Panc1 (cell line): ENCODE data around the gene MPIG6B.

ENCODE experiments used
- POLR2AphosphoS5 ChIP-seq: IDR thresholded peaks from 2 replicates; pipeline ENCODE4 v1.6.1; 2012; ENCODE audit warnings: mild to moderate bottlenecking, low read depth, low read length, moderate library complexity
- REST ChIP-seq, 2 experiments: IDR thresholded peaks; 2 replicates each; pipeline ENCODE4 v1.6.1; 2011 to 2012; ENCODE audit warnings: low read depth in 2 of 2, control low read depth in 1 of 2, low read length in 1 of 2, mild to moderate bottlenecking in 1 of 2, moderate library complexity in 1 of 2; ENCODE audit not compliant: insufficient read depth in 1 of 2
- SIN3A ChIP-seq: IDR thresholded peaks from 2 replicates; pipeline ENCODE4 v1.6.1; 2012; ENCODE audit warnings: low read depth, mild to moderate bottlenecking, low read length, moderate library complexity, borderline replicate concordance; ENCODE audit not compliant: insufficient read depth
- TF ChIP-seq, protein P1 (sequence below): fragments of 450-650 bp; IDR thresholded peaks from 2 replicates; pipeline ENCODE4 v1.5.1; 2017; ENCODE audit warnings: mild to moderate bottlenecking

GRCh38 chr6:31737315-31737990 lies 14.3 kb downstream of the MPIG6B start:
- TF ChIP-seq REST (IDR thresholded peaks at IDR 0.05; ENCODE audit: insufficient read depth in 1 of 2, low read depth in 2 of 2, low read length in 1 of 2) (no peak), POLR2AphosphoS5 (no peak; the same call in 1 of the 2 replicates), SIN3A (no peak)
- TF ChIP-seq, protein P1, sequence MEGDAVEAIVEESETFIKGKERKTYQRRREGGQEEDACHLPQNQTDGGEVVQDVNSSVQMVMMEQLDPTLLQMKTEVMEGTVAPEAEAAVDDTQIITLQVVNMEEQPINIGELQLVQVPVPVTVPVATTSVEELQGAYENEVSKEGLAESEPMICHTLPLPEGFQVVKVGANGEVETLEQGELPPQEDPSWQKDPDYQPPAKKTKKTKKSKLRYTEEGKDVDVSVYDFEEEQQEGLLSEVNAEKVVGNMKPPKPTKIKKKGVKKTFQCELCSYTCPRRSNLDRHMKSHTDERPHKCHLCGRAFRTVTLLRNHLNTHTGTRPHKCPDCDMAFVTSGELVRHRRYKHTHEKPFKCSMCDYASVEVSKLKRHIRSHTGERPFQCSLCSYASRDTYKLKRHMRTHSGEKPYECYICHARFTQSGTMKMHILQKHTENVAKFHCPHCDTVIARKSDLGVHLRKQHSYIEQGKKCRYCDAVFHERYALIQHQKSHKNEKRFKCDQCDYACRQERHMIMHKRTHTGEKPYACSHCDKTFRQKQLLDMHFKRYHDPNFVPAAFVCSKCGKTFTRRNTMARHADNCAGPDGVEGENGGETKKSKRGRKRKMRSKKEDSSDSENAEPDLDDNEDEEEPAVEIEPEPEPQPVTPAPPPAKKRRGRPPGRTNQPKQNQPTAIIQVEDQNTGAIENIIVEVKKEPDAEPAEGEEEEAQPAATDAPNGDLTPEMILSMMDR = no peak
